K562 (cell line): ENCODE measurements around the gene SRPK2. TPM values are rescaled to one million over a fixed set of nuclear protein-coding genes. Genes with fewer than 3 reads are reported as not detected.
A peak's percentile ranks its signal among the peaks of the same experiment; 100 is the strongest.

Source experiments
- ATAC-seq: fragments of 200-7000 bp; cut with Tn5 transposase; 3 replicates; pipeline ENCODE4 v1.9.1; 2020; ENCODE audit warnings: moderate library complexity
- BruUV-seq: library from RNA; stranded (reverse); fragments of 400-500 nt; replicated peaks from 2 replicates; lab custom pipeline; 2021; lab: Mats Ljungman, UMichigan
- CTCF ChIA-PET: fragments of 300-600 bp; formaldehyde crosslinking; extraction: SDS; loops from one replicate; lab custom pipeline; 2021; ENCODE audit warnings: low intra/inter-chr PET ratio; lab: Yijun Ruan, JAX
- POLR2A ChIA-PET: fragments of 300-600, 350-650 bp; sonication (Branson Sonifier 250); formaldehyde crosslinking; extraction: SDS; loops from one replicate; lab custom pipeline; 2021; ENCODE audit warnings: antibody characterized with exemption, inconsistent platforms; lab: Yijun Ruan, JAX
- DNase-seq, 4 experiments: peaks; one replicate each; pipeline versions ENCODE4 v3.0.0 to v3.0.0-alpha.2; 2011 to 2018; ENCODE audit warnings: low spot score in 3 of 4, mixed read lengths in 3 of 4; ENCODE audit errors: extremely low read depth in 1 of 4
- FAIRE-seq: peaks from 2 replicates; lab custom pipeline; 2011; peaks lifted over from hg19 to GRCh38; lab: Jason Lieb, UNC
- H2AFZ ChIP-seq: 2 replicates; pipeline ENCODE4 v1.6.0; 2011; ENCODE audit warnings: low read depth, low read length, control low read depth, inconsistent platforms
- H3K27ac ChIP-seq: fragments of 200-600 bp; 3 replicates; pipeline ENCODE4 v1.8.0; 2011; ENCODE audit warnings: low read depth, mild to moderate bottlenecking, control low read depth, inconsistent platforms, low read length, moderate library complexity, mixed read lengths; ENCODE audit errors: extremely low read depth
- H3K27me3 ChIP-seq, 2 experiments: fragments of 300-600 bp in 1 of 2; 2 replicates in 1 of 2; 3 replicates in 1 of 2; pipeline versions ENCODE4 v1.6.0 to v1.8.0; 2011; ENCODE audit warnings: inconsistent platforms in 2 of 2, low read length in 2 of 2, mild to moderate bottlenecking in 1 of 2, mixed read lengths in 1 of 2, moderate library complexity in 1 of 2; ENCODE audit not compliant: control insufficient read depth in 2 of 2, insufficient read depth in 2 of 2
- H3K36me3 ChIP-seq: fragments of 300-600 bp; 3 replicates; pipeline ENCODE4 v1.8.0; 2011; ENCODE audit warnings: mild to moderate bottlenecking, low read length, inconsistent platforms; ENCODE audit not compliant: control insufficient read depth, insufficient read depth
- H3K4me1 ChIP-seq, 2 experiments: fragments of 200-600 bp in 1 of 2; replicated peaks in 1 of 2; 2 replicates in 1 of 2; 3 replicates in 1 of 2; pipeline versions ENCODE4 v1.5.1 to v1.8.0; 2011; ENCODE audit warnings: inconsistent platforms in 2 of 2, low read length in 2 of 2, mild to moderate bottlenecking in 1 of 2, mixed read lengths in 1 of 2, moderate library complexity in 1 of 2; ENCODE audit not compliant: control insufficient read depth in 2 of 2, insufficient read depth in 2 of 2
- H3K4me2 ChIP-seq: 2 replicates; pipeline ENCODE4 v1.6.1; 2011; ENCODE audit warnings: low read length, control low read depth, inconsistent platforms, mixed read lengths; ENCODE audit not compliant: insufficient read depth
- H3K4me3 ChIP-seq: fragments of 200-600 bp; sonication (generic), shearing (Covaris generic); 2 replicates; pipeline ENCODE4 v1.5.1; 2016; ENCODE audit warnings: control low read depth, inconsistent platforms
- H3K79me2 ChIP-seq: fragments of 200-600 bp; 3 replicates; pipeline ENCODE4 v1.8.0; 2011; ENCODE audit warnings: low read length, inconsistent platforms; ENCODE audit not compliant: control insufficient read depth, insufficient read depth
- H3K9ac ChIP-seq, 2 experiments: 2 replicates each; pipeline versions ENCODE4 v1.6.0 to v1.6.1; 2011; ENCODE audit warnings: low read depth in 2 of 2, low read length in 2 of 2, control low read depth in 1 of 2, inconsistent platforms in 1 of 2, mild to moderate bottlenecking in 1 of 2, mixed read lengths in 1 of 2; ENCODE audit not compliant: insufficient read depth in 1 of 2
- H3K9me1 ChIP-seq: one replicate; pipeline ENCODE4 v1.6.0; 2011; ENCODE audit warnings: inconsistent platforms, mild to moderate bottlenecking, low read length, moderate library complexity; ENCODE audit not compliant: control insufficient read depth, insufficient read depth
- H3K9me3 ChIP-seq: replicated peaks from 2 replicates; pipeline ENCODE4 v1.5.1; 2011; ENCODE audit warnings: low read depth, low read length, inconsistent platforms; ENCODE audit not compliant: control insufficient read depth, insufficient read depth
- H4K20me1 ChIP-seq: replicated peaks from 2 replicates; pipeline ENCODE4 v1.6.1; 2011; ENCODE audit warnings: low read length, inconsistent platforms, mixed read lengths; ENCODE audit not compliant: control insufficient read depth, insufficient read depth
- C11orf30 ChIP-seq: fragments of 450-650 bp; IDR thresholded peaks from 2 replicates; pipeline ENCODE4 v1.6.1; 2016; ENCODE audit warnings: low read depth, mild to moderate bottlenecking
- HDAC2 ChIP-seq: fragments of 450-650 bp; IDR thresholded peaks from 2 replicates; pipeline ENCODE4 v1.6.1; 2016; ENCODE audit warnings: mild to moderate bottlenecking
- MAFF ChIP-seq: IDR thresholded peaks from 2 replicates; pipeline ENCODE4 v1.6.1; 2012; ENCODE audit warnings: low read length, improper control_type of control experiment
- MAFG ChIP-seq: fragments of 450-650 bp; conservative IDR thresholded peaks from 2 replicates; pipeline ENCODE4 v1.6.1; 2016; ENCODE audit warnings: missing genetic modification characterization, missing compliant biosample characterization
- MAFK ChIP-seq: IDR thresholded peaks from 2 replicates; pipeline ENCODE4 v1.6.1; 2011; ENCODE audit warnings: low read length, improper control_type of control experiment
- ZNF316 ChIP-seq: fragments of 450-650 bp; IDR thresholded peaks from 2 replicates; pipeline ENCODE4 v1.6.1; 2016
- ZNF395 ChIP-seq: fragments of 200-800 bp; sonication (Bioruptor generic); IDR thresholded peaks from 2 replicates; pipeline ENCODE4 v1.6.1; 2017; ENCODE audit warnings: missing genetic modification characterization, missing compliant biosample characterization
- WGBS: fragments of 100-300 bp; shearing (Covaris generic); methylation state at CpG from one replicate; pipeline ENCODE4 v1.1.6; 2016; ENCODE audit warnings: low coverage, mixed read lengths; ENCODE audit not compliant: insufficient coverage; ENCODE audit errors: missing lambda C conversion rate; 5-methylcytosine and 5-hydroxymethylcytosine counted together
- in situ Hi-C: fragments of 300-500 bp; cut with MboI; formaldehyde crosslinking; loops from 4 replicates; pipeline ENCODE4 v1.15.0; 2018; ENCODE audit warnings: inconsistent platforms, mixed read lengths
- intact Hi-C: fragments of 100-400 bp; cut with micrococcal nuclease; formaldehyde crosslinking; loops from 2 replicates; pipeline ENCODE4 v1.14.2; 2022
- polyA plus RNA-seq, 8 experiments: library from polyadenylated mRNA; depleted of rRNA in 4 of 8; stranded (reverse) in 5 of 8; unstranded in 3 of 8; fragments of >200 nt; fragmentation: Nextera tagmentation in 2 of 8; fragmentation: Illumina TruSeq in 1 of 8; extraction: Ambion mirVana in 2 of 8; extraction: Trizol in 1 of 8; gene quantifications; 2 replicates each; pipeline versions ENCODE4 v1.2.1 to v1.2.3, GENCODE V29; 2011 to 2014; ENCODE audit warnings: inconsistent platforms in 1 of 8, missing spikeins in 1 of 8
- total RNA-seq, 7 experiments: library from RNA; depleted of rRNA in 6 of 7; stranded (reverse); fragments of >200 nt in 6 of 7; fragmentation: Illumina TruSeq in 2 of 7; extraction: Trizol in 2 of 7; gene quantifications; 2 replicates each; pipeline versions ENCODE4 v1.2.1 to v1.2.3, GENCODE V29; 2011 to 2021; ENCODE audit warnings: low replicate concordance in 1 of 7

Gene SRPK2
- total and polyA plus RNA-seq, 9 of the 15 experiments (the other 6 are each of a cell fraction or from before 2014, with no cell fraction given): 21.5 to 44.7 (median 33.3) TPM

- Histone ChIP-seq H3K4me3 (no peak overlapping the region), H3K9ac (peak overlapping the region in 1 of 2 experiments; percentile 13; a peak in 1 of 4 replicates), H3K27ac (no peak overlapping the region), H4K20me1 (0 out of 2 replicates have a peak, but pooled peaks cover 1% of the 10 kb centered on the region), H3K36me3 (no peaks in the 10 kb centered on the region), H3K9me3 (no peaks in the 10 kb centered on the region), H2AFZ (no peak overlapping the region), H3K27me3 (no peaks in the 10 kb centered on the region), H3K9me1 (no peaks in the 10 kb centered on the region), H3K79me2 (peaks cover 53% of the 10 kb centered on the region), H3K4me1 (peaks cover 0 to 4% of the 10 kb centered on the region in 2 experiments; a peak in 2 of 5 replicates), H3K4me2 (no peak overlapping the region)
- no TSS peak for BruUV-seq
- ATAC-seq (peak; percentile 19; the same call in 1 of the 3 replicates), DNase-seq (no peak), FAIRE-seq (no peak)
- intact Hi-C loops (loop anchor here (5.0 kb wide), 2 partner anchors 357 to 417 kb away; no protein-coding TSS in a partner anchor), in situ Hi-C loops (no loop called here)
- 93% methylated on average over 12 of the region's 12 CpGs for WGBS
- TF ChIP-seq ZNF395 (CRISPR knock-in tag) (no peak), MAFK (peak; percentile 85), C11orf30 (peak; percentile 94), MAFF (peak; percentile 90), ZNF316 (peak; percentile 98), MAFG (tag) (peak; percentile 93), HDAC2 (no peak)
- ChIA-PET CTCF (no interaction called here), POLR2A (interaction anchor here (0.6 to 1.6 kb wide), 6 partner anchors 10 to 229 kb away, joined by 3 to 5 read pairs (median 3); no protein-coding TSS in a partner anchor)
Measured at GRCh38 chr7:105339404-105340323, 49.1 kb downstream of the SRPK2 start.
